ENCODE measurements around the gene PNPLA1.

Gene PNPLA1

GRCh38 chr6:36273802-36274514, 4.1 kb downstream of the PNPLA1 start:
- Histone ChIP-seq H3K4me3 (ENCODE audit: insufficient read depth, low read length, poor library complexity, severe bottlenecking) (no peak overlapping the region), H3K79me2 (ENCODE audit: insufficient read depth, low read length) (no peaks in the 10 kb centered on the region), H3K4me2 (ENCODE audit: low read depth, low read length, poor library complexity, severe bottlenecking) (no peak overlapping the region), H3K27me3 (ENCODE audit: low read length) (no peaks in the 10 kb centered on the region), H3K9me3 (ENCODE audit: insufficient read depth, low read length) (no peaks in the 10 kb centered on the region), H2AFZ (ENCODE audit: low read depth, low read length, severe bottlenecking) (no peak overlapping the region), H4K20me1 (ENCODE audit: low read depth, low read length) (no peaks in the 10 kb centered on the region), H3K9ac (ENCODE audit: low read length) (no peak overlapping the region), H3K9me2 (replicated peaks; ENCODE audit: insufficient read depth, low read length) (no peaks in the 10 kb centered on the region), H3K27ac (ENCODE audit: low read depth, low read length) (no peak overlapping the region), H3F3A (ENCODE audit: insufficient read depth) (no peaks in the 10 kb centered on the region), H3K36me3 (ENCODE audit: low read length) (no peaks in the 10 kb centered on the region)
- no peak for TF ChIP-seq CTCF (IDR thresholded peaks at IDR 0.05; ENCODE audit: insufficient read depth, low read length, poor library complexity, severe bottlenecking)
- TF ChIP-seq EZH2phosphoT487 (conservative IDR thresholded peaks at IDR 0.05; ENCODE audit: low read length): no peak

GRCh38 chr6:36276581-36277536, 7.0 kb downstream of the PNPLA1 start:
- H3K4me3 ChIP-seq (ENCODE audit: insufficient read depth, low read length, poor library complexity, severe bottlenecking): no peak overlapping the region
- no peak overlapping the region for H3K9ac ChIP-seq (ENCODE audit: low read length)

GRCh38 chr6:36277946-36278470, 8.1 kb downstream of the PNPLA1 start:
- Histone ChIP-seq H3K9me3 (ENCODE audit: insufficient read depth, low read length) (no peaks in the 10 kb centered on the region), H3K79me2 (ENCODE audit: insufficient read depth, low read length) (no peaks in the 10 kb centered on the region), H2AFZ (ENCODE audit: low read depth, low read length, severe bottlenecking) (no peak overlapping the region), H3K27me3 (ENCODE audit: low read length) (no peaks in the 10 kb centered on the region), H3K36me3 (ENCODE audit: low read length) (no peaks in the 10 kb centered on the region), H3K9ac (ENCODE audit: low read length) (no peak overlapping the region), H3K4me3 (ENCODE audit: insufficient read depth, low read length, poor library complexity, severe bottlenecking) (no peak overlapping the region), H3F3A (ENCODE audit: insufficient read depth) (no peaks in the 10 kb centered on the region), H3K4me2 (ENCODE audit: low read depth, low read length, poor library complexity, severe bottlenecking) (no peak overlapping the region), H4K20me1 (ENCODE audit: low read depth, low read length) (no peaks in the 10 kb centered on the region), H3K27ac (ENCODE audit: low read depth, low read length) (no peak overlapping the region), H3K9me2 (replicated peaks; ENCODE audit: insufficient read depth, low read length) (no peaks in the 10 kb centered on the region)
- TF ChIP-seq EZH2phosphoT487 (conservative IDR thresholded peaks at IDR 0.05; ENCODE audit: low read length) (no peak), CTCF (IDR thresholded peaks at IDR 0.05; ENCODE audit: insufficient read depth, low read length, poor library complexity, severe bottlenecking) (no peak)

More at GRCh38 chr6:36276581-36277536, 7.0 kb downstream of the PNPLA1 start:
- Histone ChIP-seq H3K27me3 (ENCODE audit: low read length) (no peaks in the 10 kb centered on the region), H3K27ac (ENCODE audit: low read depth, low read length) (no peak overlapping the region), H3K79me2 (ENCODE audit: insufficient read depth, low read length) (no peaks in the 10 kb centered on the region), H2AFZ (ENCODE audit: low read depth, low read length, severe bottlenecking) (no peak overlapping the region), H4K20me1 (ENCODE audit: low read depth, low read length) (no peaks in the 10 kb centered on the region), H3K36me3 (ENCODE audit: low read length) (no peaks in the 10 kb centered on the region), H3K9me3 (ENCODE audit: insufficient read depth, low read length) (no peaks in the 10 kb centered on the region), H3K9me2 (replicated peaks; ENCODE audit: insufficient read depth, low read length) (no peaks in the 10 kb centered on the region), H3F3A (ENCODE audit: insufficient read depth) (no peaks in the 10 kb centered on the region), H3K4me2 (ENCODE audit: low read depth, low read length, poor library complexity, severe bottlenecking) (no peak overlapping the region)
- TF ChIP-seq EZH2phosphoT487 (conservative IDR thresholded peaks at IDR 0.05; ENCODE audit: low read length): no peak
- no peak for TF ChIP-seq CTCF (IDR thresholded peaks at IDR 0.05; ENCODE audit: insufficient read depth, low read length, poor library complexity, severe bottlenecking)
